HG02973 (cell line): ENCODE results near the gene PPP1R16B.

Experiments
- ATAC-seq: cut with Tn5 transposase; IDR thresholded peaks from one replicate; pipeline ENCODE4 v1.9.1; 2021; ENCODE audit warnings: moderate library complexity; ENCODE audit not compliant: unreplicated experiment

Gene PPP1R16B

GRCh38 chr20:38873050-38873581, 67.6 kb downstream of the PPP1R16B start:
- peak; percentile 50 for ATAC-seq

DNA sequence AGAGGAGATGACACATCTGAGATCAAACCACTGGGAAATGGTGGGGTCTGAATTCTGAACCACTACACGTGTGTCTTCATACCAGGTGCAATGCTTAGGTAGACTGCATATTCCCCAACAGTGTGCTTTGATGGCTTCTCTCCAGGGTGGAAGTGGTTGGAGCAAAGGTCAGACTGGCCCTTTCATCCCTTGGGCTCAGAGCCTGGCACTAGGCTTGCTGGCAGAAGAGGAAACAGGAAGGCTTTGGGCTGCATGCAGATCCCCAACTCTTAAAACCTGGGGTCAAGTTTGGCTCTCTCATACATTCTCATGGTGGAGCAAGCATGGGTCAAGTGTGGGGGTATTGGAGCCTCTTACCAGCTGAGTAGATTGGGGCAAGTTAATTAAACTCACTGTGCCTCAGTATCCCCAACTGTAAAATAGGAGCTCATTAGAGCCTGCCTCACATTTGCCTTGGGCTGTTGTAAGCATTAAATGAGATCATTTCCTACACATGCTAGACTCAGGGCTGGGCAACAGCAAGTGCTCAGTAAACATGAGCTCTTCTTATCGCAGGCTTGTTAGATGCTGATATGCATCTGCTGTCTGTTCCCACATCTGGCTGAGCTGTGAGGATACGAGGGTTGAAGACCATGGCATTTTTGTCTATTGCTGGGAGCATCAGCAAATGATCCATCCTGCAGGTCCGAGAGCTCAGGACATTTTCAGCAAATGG, 69.1 kb downstream of the PPP1R16B start:
- ATAC-seq: no peak

GRCh38 chr20:38875175-38875993, 69.9 kb downstream of the PPP1R16B start:
- peak; percentile 52 for ATAC-seq

DNA sequence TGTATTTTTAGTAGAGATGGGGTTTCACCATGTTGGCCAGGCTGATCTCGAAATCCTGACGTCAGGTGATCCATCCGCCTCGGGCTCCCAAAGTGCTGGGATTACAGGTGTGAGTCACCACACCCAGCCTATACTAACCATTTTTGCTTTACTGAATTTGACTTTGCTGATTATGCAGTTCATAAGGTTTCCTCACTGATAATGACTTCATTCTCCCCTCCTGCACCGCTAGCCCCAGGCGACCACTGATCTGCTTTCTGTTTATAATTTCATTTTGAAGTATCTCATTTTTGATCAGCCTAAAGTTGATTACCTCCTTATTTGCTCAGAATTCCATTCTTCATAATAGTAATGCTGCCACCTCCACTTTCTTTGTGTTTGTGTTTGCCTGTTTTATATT, 72.0 kb downstream of the PPP1R16B start:
- no peak for ATAC-seq

GRCh38 chr20:38878866-38879265, 73.4 kb downstream of the PPP1R16B start:
- no peak for ATAC-seq

DNA sequence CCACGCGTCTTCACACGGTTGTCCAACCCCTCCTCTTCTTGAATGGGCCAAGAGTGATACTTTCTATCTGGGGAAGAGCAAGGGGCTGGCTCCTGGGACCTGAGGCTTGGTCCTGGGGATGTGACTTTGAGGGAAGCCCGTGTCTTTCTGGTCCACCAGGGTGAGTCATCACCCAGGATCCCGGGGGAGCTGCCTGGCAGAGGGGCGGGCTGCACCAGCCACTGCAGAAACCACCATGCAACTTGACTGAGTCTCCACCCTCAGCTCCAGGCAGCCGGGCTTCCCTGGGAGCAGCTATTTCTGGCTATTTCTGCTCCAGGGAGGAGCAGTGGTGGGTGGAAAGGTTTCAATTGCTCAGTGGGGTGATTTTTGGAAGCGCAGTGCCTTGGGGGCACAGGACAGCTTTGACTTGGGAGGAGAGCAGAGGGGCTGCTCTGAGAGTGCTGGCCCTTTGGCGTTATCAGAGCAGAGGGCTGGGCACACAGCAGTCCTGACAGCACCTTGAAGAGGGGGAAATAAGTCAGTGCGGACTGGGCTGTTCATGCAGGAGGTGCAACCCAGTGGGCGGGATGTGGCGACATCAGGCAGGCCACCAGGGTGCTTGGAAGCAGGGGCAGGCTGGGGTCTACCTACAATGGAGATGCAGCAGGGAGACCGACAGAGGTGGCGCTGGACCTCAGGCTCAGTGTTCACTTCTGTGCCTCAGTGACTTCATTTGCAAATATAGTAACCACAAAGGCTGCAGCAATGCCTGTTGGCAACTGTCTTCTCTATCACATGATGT, 75.6 kb downstream of the PPP1R16B start:
- no peak for ATAC-seq

GRCh38 chr20:38881806-38882440, 76.4 kb downstream of the PPP1R16B start:
- no peak for ATAC-seq

GRCh38 chr20:38882600-38882999, 77.1 kb downstream of the PPP1R16B start:
- no peak for ATAC-seq

DNA sequence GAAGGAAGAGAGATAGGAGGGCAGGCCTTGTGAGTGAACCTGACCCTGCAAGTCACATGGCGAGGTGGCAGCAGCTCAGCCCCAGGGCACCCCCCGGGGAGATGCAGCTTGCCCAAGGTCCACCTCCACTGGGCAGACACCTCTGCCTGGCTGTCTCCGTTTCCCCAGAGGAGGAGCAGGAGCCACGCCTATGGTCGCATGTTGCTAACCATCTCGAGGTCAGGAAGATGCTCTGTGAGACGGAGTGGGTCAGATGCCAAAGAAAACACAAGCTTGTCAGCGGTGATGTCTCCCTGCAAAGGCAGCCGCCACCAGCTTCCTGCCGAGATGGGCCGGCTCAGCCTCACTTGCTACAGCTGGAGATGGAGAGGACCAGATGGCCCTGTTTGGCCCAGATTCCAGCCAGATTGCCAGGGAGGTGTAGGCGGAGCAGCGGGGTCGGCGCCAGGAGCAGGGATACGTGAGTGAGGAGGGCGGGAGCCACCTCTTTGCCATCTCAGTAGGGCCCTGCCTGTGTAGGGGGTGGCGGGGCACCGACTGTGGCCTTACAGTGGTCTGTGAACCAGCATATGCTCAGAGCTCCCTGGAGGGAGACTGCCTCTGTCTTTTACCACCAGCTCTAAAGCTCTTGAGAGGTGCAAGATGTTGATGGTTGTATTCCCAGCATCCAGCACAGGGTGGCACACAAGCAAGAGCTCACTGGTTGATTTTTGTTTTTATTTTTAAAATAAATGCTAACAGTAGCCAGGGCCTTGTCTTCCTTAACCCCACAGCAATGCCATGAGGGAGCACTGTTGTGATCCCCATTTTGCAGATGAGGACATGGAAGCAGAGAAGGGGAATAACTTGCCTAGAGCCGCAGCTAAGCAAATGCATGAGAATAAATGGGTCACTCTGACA, 77.8 kb downstream of the PPP1R16B start:
- ATAC-seq: no peak

GRCh38 chr20:38883981-38884733, 78.7 kb downstream of the PPP1R16B start:
- no peak for ATAC-seq

DNA sequence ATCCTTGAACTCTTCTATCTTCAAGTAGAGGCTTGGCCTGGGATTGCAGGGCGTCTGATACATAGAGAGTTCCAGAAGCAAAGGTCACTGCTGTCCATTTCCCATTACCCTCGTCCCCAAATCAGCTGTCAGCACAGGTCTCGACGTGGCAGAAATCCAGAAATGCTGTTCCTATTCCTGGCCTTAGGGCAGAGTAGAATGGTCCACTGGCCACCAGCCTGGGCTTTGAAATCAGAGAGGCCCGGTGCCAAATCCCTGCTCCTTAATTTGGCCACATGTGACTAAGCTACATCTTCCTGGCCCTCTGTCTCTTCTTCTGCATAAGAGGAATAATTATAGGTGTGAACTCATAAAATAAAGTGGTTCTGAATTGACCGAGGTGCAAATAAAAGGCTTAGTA, 79.9 kb downstream of the PPP1R16B start:
- ATAC-seq: no peak

DNA sequence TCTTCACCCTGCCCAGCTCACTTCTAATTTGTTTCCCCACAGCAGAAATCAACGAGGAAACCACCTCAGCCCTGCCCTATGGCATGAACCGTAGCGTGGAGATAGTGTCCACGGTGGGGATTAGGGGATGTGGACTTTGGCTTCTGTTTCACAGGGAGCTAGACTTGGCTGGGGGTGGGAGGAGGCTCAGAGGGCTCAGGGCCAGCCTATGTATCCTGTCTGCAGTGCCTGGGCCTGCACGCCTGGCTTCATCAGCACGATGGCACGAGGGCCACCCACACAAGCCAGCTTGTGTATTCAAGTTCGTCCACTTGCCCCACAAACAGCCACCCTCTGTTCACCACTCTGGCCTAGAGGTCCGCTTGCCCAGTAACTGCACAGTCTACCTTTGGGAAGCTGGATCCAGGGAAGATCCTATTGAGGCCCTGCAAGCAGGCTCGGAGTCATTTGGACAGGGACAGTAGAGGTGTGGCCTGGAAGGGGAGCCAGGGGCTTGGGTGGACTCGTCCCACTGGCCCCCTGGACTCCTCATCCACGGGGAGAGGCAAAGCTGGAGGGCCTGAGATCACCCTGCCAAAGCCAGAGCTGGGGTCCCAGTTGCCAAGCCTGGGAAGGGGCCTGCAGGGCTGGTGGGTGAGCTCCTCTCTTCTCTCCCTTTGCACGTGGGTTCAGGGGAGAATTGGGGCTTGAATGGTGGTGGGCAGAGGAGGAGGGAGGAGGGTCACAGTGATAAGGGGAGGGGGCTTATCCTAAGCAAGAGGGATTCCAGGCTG, 82.7 kb downstream of the PPP1R16B start:
- ATAC-seq: no peak

- ATAC-seq: no peak
These were observed 83.6 kb downstream of the PPP1R16B start for GRCh38 chr20:38889050-38889449.

DNA sequence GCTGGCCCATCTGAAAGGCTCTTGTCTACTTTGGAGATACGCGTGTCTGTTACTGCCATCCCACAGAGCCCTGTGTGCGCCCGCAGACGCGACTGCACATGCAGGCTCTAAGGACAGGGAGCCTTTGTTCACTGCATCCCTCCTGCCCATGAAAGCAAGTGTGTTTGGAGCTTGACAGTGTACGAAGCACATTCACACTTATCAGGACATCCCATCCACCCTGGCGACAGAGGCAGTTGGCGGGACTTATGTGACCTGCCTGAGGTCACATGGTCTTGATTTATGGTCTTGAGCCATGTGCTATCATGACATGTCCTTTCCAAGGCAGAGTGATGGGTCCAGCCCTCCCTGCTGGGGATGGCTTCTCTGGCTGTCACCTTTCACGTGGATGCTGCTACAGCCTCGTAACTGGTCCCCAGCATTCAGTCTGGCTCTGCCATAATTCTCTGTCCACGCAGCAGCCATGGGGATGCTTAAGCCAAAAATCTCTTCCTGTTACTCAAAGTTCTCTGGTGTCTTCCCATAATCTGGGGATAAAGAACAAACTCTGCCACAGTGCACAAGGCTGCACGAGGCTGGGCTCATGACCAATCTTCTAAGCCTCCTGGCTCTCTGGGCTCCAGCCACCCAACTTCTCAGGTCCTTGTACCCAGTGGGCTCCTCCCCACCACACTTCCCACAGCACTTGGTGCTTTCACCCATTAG, 84.4 kb downstream of the PPP1R16B start:
- no peak for ATAC-seq

DNA sequence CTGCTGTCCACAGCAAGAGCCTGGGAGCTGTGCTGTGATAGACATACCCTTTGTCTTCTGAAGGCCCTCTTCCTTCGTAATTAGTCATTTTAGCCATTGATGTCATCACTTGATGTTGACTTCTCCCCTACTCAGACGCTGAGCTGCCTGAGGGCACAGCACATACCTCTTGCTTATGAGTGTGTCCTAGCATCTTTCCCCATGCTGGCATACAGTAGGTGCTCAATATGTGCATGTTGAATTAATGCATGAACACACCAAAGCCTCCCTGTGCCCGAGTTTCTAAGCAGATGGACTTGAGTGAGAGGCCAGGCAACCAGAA, 85.0 kb downstream of the PPP1R16B start:
- ATAC-seq: no peak

- ATAC-seq: peak; percentile 50
These were observed 86.8 kb downstream of the PPP1R16B start for GRCh38 chr20:38892091-38892981.

- no peak for ATAC-seq
These were observed 87.6 kb downstream of the PPP1R16B start for GRCh38 chr20:38893056-38893564.
